Hematopoietic multipotent progenitor cell treated with erythropoietin and hydrocortisone succinate and interleukin-3 and kit ligand, for 15 days (in vitro differentiated cells): Measurements from ENCODE around the gene EYA4.

ENCODE experiments used
- DNase-seq: peaks from one replicate; pipeline ENCODE4 v3.0.0-alpha.2; 2015; ENCODE audit warnings: low spot score

Gene EYA4

DNA sequence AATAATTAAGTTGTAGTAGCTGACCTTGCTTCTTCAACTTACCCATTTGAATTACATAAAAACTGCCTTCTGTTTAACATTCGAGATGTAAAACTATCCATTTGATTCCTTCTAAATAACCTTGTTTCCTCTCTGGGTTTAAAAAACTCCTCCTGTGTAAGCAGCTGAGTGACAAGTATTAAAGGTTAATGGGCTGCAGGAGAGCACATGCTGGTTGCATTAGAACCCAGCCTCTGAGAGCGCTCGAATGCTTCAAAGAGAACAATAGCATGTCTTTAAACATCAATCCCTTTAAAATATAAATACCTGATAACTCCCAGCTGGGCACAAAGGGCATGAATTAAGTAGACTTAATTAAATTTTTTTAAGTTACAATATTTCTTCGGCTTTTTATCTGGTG lies 215.8 kb downstream of the EYA4 start:
- DNase-seq, result no peak

DNA sequence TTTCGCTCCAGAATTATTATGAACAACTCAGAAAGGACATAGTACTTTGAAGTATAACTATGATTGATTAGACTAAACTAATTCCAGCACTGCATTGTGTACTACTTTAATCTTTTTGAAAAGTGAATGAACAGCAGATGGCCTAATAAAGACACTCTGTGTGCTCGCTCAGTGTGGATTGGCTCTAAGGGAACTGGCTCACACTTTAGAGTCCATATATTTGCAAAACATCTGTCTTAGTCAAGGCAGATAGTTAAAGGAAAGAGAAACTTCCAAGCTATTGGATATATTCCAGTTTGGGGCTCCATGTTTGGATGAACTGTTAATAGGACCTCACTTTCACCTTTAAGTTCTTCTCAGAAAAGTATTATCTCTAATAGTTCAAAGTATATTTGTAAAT lies 218.9 kb downstream of the EYA4 start:
- DNase-seq, result no peak

DNA sequence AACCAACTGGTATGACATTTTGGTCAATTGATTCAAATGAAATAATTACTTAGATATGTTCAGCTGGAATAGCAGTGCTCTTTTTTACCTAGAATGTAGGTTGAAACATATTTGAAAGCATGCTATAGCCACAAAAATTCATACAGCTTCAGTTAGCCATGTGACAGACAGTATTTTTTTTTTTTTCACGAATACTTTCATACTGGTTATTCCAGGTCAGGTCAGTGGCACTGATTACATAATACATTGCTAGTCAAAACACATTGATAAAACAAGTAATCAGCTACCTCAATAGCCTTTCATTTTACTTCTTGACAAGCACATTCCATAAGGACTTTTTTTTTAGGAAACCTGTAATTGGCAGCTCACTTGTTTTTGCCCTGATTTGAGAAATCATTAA lies 222.6 kb downstream of the EYA4 start:
- no peak for DNase-seq

DNA sequence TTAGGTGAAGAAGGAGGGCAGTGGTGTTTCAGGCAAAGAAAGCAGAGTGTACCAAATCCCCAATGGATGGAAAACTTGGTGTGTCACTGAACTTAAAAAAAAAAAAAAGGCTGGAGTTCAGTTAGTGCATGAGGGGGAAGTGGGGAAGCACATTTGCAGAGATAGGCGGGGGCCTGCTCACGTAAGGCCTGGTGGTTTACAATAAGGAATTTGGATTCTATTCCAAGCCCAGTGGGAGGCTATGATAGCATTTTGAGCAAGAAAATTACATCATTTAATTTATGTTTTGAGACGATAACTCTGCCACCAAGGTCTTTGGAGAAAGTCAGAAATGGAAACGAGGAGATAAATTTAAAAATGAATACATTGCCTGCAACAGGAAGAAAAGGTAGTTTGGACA lies 225.5 kb downstream of the EYA4 start:
- no peak for DNase-seq

DNA sequence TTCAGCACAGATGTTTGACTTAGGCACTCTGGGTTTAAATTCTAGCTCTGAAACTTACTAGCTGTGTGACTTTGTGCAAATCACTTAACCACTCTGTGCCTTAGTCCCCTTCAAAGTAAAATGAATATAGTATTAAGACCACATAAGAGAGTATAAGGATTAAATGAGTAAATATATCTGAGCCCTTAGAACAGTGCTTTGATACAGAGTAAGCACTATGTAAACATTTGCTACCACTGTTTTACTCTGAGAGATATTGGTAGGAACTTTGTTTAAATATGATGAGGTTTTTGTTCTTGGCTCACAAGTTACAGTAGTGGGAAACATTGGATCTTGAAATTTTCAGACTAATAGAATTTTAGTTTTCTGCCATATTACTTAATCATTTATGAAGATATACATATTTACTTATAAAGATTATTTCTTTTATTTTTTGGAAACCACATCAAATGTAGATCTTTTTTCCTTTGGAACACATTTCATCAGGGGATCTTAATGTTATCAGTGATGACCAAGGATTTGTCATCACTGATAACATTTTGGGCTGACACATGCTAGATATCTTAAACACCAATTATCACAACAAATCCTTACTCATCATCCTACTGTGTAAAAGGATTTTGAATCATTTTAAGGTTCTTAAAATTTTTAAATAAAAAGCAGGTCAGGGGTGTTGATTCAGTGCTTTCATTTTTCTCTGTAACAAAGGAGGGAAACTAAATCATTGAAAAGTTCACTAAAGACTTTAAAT lies 226.2 kb downstream of the EYA4 start:
- DNase-seq, result no peak

DNA sequence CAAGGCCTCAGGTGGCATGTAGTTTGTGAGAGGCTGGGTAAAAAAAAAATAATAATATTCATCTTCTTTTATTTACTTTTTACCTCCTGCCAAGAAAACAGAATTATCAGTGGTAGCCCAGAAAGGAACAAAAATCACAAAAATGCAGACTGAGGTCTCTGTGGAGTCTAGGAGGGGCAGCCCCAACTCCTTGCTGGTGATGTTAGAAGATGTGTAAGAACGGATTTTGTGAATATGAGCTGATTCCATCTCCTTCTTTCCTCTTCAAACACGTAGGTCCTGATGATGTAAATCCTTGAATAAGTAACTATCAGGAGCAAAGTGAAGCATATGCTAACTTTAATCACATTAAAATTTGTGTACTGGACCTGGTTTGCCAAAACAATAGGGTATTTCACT lies 226.8 kb downstream of the EYA4 start:
- no peak for DNase-seq

DNA sequence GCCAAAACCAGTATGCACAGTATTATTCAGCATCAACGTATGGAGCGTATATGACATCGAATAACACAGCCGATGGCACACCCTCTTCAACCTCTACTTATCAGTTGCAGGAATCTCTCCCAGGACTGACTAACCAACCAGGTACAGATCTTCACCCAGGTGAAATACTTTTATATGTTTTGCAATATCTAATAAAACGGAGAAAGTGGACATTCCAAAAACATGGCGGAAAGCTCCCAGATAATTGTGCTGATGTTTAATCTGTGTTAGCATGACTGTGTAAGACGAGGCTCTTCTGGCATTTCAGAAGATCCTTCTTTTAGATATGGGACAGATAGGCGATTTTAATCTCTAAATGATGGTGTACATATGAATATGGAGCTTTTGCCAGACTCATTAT lies 227.4 kb downstream of the EYA4 start:
- no peak for DNase-seq

DNA sequence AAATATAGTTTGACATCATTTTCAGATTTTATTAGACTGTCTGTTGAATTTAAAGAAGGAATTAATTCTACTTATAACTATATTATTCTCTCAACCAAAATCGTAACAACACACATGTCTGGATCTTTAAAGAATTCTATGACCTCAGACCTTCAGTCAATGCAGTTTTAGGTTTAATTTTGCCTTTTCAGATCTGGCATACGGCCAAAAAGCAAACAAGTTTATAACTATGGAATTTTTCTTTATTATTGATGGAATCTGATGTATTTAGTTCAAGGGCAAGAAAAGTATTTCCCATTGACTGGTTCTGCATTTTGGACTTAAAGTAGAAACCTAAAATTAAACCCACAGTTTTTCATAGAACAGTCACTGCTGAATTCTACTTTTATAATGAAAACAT lies 233.4 kb downstream of the EYA4 start:
- DNase-seq, result no peak

DNA sequence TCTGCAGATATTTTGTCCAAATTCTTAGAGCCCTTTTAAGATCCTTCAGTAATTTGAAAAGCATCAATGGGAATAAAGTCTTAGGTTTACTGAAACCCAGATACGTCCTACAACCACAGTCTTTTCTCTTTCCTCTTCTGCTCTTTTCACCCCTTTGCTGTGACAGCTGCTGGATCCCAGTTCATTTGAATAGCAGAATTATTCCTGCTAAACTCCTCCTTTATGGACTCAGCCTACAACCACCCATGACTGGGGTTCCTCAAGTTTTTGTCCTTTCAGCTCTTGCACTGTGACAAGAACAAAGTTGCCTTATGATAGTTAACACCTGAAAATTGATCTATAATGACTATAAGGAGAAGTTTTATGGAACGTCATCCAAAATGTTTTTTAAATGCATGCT lies 237.5 kb downstream of the EYA4 start:
- no peak for DNase-seq

DNA sequence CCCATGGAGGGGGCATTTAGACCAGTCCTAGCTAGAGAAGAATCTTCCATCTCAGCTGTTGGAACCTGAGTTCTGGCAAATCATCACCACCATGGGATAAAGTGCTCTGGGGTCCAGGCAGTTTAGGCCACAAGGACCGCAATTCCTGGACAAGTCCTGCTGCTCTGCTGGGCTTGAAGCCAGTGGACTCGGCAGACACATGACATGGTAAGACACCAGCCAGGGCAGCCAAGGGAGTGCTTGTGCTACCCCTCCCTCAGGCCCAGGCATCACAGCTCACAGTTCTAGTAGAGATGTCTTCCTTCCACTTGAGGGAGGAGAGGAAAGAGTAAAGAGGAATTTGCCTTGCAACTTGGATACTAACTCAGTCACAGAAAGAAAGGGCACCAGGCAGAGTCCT lies 246.0 kb downstream of the EYA4 start:
- no peak for DNase-seq

DNA sequence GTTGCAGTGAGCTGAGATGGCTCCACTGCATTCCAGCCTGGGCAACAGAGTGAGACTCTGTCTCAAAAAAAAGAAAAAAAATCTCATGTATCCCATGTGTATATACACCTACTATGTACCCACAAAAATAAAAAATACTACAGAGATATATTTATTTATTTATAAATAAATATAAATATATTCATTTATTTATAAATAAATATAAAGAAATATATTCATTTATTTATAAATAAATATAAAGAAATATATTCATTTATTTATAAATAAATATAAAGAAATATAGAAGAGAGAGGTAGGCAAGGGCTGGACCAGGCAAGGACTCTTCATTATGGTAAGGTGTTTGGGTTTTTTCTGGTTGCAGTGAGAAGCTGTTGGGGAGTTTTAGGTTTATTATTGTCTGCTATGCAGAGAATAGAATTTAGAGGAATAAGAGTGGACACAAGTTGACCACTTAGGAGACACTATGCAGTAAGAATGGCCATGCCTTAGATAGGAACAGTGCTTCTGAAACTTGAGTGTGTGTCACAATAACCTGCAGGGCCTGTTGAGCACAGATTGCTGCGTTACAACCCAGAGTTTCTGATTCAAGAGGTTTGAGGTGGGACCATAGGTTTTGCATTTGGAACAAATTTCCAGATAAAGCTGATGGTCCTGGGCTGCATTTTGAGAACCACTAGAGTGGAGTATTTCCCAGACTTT lies 254.2 kb downstream of the EYA4 start:
- no peak for DNase-seq

DNA sequence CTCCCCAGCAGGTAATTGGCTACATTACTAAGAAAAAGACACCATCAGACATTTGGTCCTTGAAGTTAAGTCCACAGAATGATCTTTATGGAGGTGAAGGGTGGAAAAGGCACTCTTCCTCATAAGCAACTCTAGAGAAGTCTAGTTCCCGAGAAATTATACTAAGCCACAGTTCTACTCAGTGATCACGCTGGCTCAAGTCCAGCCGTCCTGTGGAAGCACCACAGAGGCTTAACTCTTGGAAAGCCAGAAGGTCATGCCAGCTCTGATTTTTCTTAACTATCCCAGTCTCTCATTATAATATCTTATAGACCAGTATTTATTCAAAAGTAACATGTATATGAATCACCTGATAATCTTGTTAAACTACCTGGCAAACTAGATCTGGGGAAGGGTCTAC lies 258.5 kb downstream of the EYA4 start:
- DNase-seq, result no peak

DNA sequence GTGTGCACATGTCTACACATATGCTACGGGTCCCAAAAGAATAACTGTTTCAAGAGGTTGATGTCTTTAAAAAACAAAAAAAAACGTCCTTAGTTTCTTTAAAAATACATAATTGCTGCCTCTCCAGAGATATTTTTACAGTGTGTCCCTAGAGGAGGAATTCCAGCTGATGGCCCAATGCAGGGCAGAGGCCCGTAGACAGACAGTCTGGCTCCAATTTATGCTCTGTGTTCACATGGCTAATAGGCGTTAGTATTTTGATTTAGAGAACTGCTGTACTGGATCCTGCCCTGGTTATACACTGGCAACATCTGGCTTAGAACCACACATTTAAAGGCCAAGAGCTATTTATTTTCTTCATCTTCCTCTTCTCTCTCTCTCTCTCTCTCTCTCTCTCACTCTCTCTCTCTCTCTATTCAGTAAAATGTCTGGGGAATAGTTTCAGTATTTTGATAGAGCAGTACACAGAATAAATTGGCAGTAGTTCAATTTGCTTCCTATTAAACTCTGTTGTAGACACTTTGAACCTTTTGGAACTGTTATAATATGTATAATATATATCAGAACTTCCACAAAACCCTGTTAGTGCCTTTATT lies 260.6 kb downstream of the EYA4 start:
- no peak for DNase-seq

DNA sequence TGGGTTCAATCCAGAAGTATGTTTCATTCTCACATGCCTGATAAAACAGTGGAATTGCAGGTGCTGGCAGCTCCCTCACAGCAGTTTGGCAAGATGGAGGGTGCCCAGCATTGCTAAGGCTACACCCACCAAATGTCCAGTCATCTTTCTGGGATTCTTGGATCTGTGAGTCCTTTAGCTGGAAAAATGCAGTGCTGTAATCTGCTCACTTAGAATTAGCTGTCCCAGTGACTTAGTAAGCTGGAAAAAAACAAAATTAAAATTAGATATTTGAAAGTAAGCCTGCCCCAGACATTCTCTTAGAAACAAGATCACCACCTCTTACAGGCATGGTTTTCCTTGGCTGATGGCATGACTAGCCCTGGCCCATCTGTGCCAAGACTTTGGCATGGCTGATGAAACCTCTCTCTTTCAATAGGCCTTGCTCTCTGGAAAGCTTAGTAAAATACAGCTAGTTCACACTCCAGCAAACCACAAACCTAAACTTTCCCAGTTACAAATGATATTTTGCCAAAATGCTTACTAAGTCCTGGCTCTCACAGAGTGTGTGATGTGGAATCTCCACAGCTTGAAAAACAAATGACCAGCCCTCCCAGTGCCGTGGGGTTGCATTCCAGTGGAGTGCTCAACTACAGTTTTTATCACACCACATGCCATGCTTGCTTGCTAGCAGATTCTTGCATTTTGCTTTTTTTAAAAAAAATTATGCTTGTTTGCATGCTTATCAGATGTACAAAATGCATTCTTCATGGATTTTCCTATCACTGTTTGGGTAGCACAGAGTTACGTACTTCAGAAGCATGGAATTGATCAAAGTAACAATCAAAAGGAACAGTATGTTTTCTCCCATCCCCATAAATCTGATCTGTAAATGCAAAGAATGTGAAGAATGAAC lies 261.5 kb downstream of the EYA4 start:
- DNase-seq, result no peak

DNA sequence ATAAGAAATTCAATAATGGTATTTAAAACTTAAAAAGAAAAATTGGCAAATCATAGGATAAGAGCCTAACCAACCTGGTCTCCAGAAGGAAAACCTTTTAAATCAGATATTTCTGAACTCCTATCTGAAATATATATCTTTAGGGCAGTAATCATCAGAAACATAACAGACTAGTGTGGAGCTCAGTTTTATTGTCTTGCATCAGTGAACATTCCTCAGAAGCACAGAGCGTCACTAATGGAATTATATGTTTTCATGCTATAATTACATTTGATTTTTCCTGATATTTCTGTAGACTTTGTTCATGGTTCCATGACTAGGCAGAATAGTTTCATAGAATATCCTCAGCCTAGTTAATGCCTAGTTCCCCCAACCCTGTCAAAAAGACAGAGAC lies 262.2 kb downstream of the EYA4 start:
- no peak for DNase-seq

DNA sequence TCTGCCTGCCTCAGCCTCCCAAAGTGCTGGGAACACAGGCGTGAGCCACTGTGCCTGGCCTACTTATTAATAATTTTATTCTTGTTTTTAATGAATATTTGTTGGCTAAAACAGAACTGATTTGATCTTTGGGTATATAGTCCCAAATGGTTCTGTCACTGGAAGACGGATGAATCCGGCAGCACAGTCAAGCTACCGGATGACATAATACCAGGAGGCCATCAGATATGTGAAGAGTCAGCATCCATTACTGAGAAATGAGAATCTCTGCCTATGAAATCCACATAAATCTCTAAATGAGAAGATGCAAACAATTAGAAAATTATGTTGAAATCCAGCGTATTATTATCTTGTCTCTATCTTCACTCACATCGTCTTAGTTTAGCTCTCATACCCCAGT lies 263.0 kb downstream of the EYA4 start:
- no peak for DNase-seq

DNA sequence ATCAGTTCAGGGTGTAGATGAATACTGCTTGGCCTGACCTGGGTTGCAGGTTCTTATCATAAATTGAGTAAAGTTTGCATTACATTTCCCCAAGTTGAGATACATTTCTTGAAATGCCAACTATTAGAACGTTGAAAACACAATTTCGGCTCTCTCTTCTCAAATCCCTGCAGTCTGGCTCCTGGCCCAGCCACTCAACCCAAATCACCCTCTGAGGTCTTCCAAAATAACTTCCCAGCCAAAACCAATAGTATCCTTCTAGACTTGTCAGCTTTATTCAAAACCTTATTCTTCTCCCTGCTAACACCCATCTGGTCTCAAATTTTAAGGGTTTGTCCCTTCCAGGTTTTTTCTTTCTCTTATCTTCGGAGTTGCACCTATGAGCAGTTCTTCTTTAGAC lies 263.6 kb downstream of the EYA4 start:
- DNase-seq, result no peak

DNA sequence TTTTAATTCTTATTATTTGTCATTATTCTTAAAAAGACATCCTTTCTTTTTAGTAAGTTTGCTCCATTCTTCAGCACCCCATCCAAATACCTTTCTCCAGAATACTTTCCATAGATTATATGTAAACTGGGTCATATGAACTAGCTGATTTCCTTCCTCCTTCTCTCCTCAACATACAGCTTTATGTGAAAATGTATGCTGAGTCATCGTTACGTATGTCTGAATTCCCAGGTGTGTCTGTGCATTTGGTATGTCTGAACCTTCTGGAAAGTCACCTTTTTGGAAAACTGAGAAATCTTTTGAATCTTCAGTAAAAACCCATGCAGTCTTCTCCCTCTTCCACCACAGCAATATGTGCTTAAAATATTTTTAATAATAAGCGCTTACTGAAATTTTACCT lies 264.5 kb downstream of the EYA4 start:
- no peak for DNase-seq

DNA sequence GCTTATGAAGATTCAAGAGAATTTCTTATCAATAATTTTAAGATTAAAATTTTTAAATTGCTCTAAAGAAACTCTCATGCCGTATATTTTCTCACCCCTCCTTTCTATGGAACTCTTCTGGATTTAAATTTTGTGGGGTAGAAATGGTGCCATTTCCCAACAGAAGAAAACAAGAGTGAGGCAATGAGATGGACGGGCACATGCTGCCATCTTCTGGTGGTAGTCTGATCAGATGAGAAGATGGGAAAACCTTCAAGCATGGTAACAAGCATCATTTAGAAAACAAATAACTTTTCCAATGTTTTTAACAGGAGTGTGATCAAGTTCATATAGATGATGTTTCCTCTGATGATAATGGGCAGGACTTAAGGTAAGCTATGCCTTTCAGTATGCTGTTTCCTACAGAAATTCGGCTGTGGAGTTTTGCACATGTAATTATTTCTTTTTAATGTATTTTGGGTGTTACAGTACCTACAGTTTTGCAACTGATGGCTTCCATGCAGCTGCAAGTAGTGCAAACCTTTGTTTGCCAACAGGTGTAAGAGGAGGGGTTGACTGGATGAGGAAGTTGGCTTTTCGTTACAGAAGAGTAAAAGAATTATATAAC lies 271.4 kb downstream of the EYA4 start:
- DNase-seq, result peak; percentile 14

DNA sequence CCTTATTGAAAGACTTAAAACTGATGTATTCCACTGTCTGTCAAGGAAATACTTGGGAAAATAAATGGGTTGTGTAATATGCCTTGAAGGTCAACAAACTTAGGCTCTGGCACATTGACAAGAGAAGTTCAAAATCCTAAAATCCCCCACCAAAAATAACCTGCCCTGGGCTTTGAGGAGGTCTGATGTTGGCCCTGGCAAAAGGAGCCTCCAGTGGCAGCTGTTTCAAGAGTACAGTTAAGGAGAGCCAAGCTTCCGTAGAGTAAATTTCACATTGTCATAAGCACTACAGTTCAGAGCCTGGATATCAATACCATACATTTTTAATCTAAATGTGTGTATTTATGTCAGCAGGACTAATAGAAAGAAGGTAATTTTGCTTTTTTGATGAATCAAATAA lies 282.7 kb downstream of the EYA4 start:
- DNase-seq, result no peak

DNA sequence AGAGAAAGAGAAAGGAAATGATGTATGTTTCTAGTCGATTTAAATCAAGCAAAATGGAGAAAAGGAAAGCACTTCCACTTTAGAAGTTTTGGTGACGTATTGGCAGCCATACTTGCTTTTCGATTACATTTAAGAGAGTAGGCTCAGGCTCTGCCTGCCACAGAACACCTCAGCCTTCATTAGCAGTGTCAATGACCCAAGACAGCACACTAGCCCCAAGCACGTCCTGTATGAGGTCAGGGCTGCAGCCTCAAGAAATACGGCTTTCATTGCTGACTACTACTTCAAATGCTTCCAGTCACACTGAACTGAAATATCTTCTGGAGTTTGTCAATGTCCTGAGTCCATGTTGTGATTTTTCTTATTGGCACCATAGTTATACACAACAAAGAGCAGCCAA lies 285.3 kb downstream of the EYA4 start:
- DNase-seq, result no peak

DNA sequence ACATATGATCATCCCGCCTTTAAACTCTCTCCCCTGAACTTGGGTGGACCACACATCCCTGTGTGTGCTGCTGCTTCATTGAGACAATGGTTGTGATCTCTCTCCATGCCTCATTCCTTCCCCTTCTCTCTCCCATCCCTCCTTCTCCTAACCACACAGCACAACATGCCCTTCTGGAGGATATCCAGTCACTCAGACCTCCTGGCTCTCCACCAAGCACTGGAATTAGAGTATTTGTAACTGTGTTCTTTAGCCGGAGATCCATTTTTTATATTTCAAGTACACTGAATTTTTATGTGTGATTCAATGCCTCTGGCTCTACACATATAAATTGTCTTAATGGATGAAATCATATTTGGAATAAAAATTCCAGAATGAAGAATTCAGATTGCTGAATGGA lies 287.4 kb downstream of the EYA4 start:
- no peak for DNase-seq
